KOPT-K1 (cell line): ENCODE measurements around the gene TOGARAM2.
A peak's percentile ranks its signal among the peaks of the same experiment; 100 is the strongest.

Source experiments
- H3K27ac ChIP-seq: fragments of 200-600 bp; sonication (generic); 2 replicates; pipeline ENCODE4 v1.5.1; 2016; ENCODE audit warnings: antibody characterized with exemption, mild to moderate bottlenecking, low read depth, low read length; ENCODE audit not compliant: poor library complexity, severe bottlenecking
- H3K36me3 ChIP-seq: fragments of 200-600 bp; sonication (generic); 2 replicates; pipeline ENCODE4 v1.5.1; 2017; ENCODE audit warnings: antibody characterized with exemption, mild to moderate bottlenecking, low read length, moderate library complexity; ENCODE audit not compliant: insufficient read depth
- H3K9me3 ChIP-seq: fragments of 200-600 bp; sonication (generic); 2 replicates; pipeline ENCODE4 v1.5.1; 2017; ENCODE audit warnings: antibody characterized with exemption, low read length, mild to moderate bottlenecking; ENCODE audit not compliant: insufficient read depth, poor library complexity, severe bottlenecking

Gene TOGARAM2

DNA sequence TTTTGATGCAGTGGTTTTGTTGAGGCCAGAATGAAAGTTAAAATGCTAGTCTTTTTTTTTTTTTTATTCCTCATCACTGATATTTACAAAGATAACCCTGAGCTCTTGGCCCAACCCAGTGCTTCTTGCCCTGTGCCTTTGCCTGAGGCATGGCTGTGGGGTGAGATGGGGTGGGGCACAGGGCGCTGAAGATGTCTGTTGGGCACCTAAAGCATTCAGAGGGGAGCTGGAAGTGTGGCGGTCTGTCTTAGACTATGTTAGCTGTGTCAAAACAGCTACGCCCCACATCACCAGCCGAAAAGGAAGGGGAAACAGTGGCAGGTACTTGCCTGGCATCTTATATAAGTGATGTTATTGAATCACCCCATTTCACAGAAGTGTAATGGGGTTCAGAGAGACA, 20.7 kb downstream of the TOGARAM2 start:
- H3K36me3 ChIP-seq: no peaks in the 10 kb centered on the region
- no peaks in the 10 kb centered on the region for H3K9me3 ChIP-seq
- H3K27ac ChIP-seq: peak overlapping the region; percentile 69

DNA sequence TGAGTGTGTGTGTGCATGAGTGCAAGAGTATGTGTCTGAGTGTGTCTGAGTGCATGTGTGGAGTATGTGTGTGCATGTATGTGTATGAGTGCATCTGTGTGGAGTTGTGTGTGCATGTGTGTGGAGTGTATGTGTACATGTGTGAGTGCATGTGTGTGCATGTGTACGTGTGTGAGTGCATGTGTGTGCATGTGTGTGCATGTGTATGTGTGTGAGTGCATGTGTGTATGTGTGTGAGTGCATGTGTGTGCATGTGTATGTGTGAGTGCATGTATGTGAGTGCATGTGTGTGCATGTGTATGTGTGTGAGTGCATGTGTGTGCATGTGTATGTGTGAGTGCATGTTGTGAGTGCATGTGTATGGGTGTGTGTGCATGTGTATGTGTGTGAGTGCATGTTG, 23.7 kb downstream of the TOGARAM2 start:
- no peaks in the 10 kb centered on the region for H3K36me3 ChIP-seq
- no peak overlapping the region for H3K27ac ChIP-seq
- no peaks in the 10 kb centered on the region for H3K9me3 ChIP-seq

GRCh38 chr2:29005331-29005730, 24.2 kb downstream of the TOGARAM2 start:
- H3K36me3 ChIP-seq: no peaks in the 10 kb centered on the region
- H3K27ac ChIP-seq: no peak overlapping the region
- H3K9me3 ChIP-seq: no peaks in the 10 kb centered on the region

DNA sequence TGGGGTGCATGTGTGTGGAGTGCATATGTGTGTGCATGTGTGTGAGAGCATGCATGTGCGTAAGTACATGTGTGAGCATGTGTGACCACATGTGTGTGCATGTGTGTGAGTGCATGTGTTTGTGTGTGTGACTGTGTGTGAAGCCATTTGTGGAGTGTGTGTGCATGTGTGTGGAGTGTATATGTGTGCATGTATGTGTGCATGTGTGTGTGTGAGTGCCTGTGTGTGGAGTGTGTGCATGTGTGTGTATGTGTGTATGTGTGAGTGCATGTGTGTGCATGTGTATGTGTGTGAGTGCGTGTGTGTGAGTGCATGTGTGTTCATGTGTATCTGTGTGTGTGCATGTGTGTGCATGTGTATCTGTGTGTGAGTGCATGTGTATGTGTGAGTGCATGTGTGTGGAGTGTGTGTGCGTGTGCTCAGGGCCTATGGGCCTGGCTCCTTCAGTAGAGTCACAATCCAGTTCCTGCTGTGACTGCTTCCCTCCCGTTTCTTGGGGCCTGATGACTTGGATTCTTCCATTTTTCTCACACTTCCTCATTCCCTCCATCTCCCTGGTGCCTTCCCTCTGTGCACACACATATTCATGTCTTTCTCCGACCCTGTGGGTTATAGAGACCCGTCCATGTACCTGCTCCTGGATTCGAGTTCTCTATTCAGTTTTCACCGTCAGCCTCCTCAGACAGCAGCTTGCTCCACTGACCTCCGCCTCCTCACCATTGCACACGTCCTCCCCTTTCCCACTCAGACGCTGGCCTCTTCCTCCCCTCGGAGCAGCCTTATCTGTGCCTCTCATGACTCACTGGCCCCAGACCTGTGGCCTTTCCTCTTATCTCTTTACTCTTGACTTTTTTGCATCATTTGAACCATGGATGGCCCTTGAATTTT, 25.2 kb downstream of the TOGARAM2 start:
- Histone ChIP-seq H3K9me3 (no peaks in the 10 kb centered on the region), H3K36me3 (no peaks in the 10 kb centered on the region), H3K27ac (no peak overlapping the region)

DNA sequence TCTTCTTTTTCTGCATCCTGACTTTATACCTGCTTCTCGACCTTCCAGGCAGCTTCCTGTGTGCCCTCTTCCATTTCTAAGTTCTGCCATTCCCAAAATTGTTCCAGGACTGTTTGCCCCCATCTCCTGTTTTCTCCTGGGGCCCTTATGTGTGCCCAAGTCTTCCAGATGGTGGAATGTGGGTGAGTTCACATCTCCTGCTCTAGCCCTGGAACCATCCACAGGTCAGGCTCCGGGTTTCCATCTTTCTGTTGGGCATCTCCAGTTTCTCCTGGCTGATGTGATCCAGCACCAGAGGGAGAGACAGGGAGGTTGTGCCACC, 25.8 kb downstream of the TOGARAM2 start:
- H3K36me3 ChIP-seq: no peaks in the 10 kb centered on the region
- H3K27ac ChIP-seq: no peak overlapping the region
- H3K9me3 ChIP-seq: no peaks in the 10 kb centered on the region

DNA sequence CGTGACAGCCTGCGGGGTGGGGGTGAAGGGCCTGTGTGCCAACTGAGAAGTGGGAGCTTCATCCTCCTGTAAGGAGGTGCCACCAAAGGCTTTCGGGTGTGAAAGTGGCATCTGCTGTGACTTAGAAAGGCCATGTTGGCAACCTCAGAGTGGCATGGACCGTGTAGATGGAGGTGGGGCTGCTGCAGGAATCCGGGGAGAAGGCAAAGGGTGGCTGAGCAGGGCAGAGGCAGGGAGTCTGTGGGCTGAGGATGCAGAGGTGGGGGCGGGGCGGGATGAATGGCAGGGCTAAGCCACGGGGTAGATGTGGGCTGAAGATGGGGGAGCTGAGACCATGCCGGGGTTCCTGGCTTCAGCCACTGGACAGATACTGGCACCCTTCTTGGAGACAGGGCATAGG, 28.2 kb downstream of the TOGARAM2 start:
- Histone ChIP-seq H3K36me3 (no peaks in the 10 kb centered on the region), H3K9me3 (no peaks in the 10 kb centered on the region), H3K27ac (peak overlapping the region; percentile 95)

GRCh38 chr2:29009711-29010677, 28.9 kb downstream of the TOGARAM2 start:
- Histone ChIP-seq H3K27ac (peak overlapping the region; percentile 95), H3K36me3 (no peaks in the 10 kb centered on the region), H3K9me3 (no peaks in the 10 kb centered on the region)

GRCh38 chr2:29010946-29011345, 29.8 kb downstream of the TOGARAM2 start:
- Histone ChIP-seq H3K27ac (peak overlapping the region; percentile 95), H3K36me3 (no peaks in the 10 kb centered on the region), H3K9me3 (no peaks in the 10 kb centered on the region)

DNA sequence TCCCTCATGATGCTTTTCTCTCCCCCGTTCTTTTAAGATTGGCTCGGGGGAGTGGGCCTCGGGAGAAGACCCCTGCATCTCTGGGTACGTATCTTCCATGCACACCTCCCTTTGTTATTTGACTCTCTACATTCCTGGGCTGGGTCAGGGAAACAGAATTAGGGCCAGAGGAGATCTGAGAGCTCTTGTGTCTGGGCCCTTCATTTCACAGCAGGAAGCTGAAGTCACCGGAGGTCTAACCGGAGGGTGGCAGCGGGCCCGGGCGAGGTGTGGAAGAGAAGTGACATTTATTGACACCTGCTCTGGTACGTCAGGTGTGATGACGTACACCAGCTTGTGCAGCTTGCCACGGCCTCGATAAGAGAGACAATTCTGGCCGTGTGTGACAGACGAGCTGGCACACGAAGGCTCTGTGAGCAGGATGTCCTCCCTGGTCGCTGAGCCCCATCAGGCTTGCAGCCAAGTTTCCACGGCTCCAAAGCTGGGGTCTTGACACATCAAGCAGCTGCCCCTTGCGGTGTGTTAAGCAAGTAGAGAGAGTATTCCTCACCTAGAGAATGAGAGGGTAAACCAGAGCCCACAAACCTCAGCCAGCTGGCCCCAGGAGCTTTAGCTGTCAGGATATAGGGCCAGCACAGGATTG, 30.4 kb downstream of the TOGARAM2 start:
- Histone ChIP-seq H3K27ac (peak overlapping the region; percentile 95), H3K36me3 (no peaks in the 10 kb centered on the region), H3K9me3 (no peaks in the 10 kb centered on the region)

DNA sequence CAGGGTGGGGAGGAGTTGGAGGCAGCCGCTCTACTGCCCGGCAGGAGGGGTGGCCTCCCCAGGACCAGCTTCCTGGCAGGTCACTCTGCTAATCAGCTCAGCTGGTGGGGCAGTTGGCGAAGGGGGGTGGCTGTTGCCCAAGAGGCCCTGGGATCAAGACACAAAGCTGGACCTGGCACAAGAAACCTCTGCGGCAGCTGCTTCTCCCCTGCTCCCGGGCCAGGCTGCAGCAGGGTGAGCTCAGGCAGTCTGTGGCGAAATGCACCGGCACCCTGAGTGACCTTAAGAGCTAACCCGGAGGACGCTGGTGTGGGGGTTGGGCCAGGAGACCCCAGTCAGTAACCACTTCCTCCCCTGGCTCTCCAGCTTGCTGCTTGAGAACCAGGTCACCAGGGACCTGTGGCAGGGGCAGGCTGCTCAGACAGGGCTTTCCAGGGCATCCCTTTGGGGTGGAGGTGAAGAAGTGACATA, 31.1 kb downstream of the TOGARAM2 start:
- no peaks in the 10 kb centered on the region for H3K9me3 ChIP-seq
- peak overlapping the region; percentile 95 for H3K27ac ChIP-seq
- H3K36me3 ChIP-seq: no peaks in the 10 kb centered on the region

DNA sequence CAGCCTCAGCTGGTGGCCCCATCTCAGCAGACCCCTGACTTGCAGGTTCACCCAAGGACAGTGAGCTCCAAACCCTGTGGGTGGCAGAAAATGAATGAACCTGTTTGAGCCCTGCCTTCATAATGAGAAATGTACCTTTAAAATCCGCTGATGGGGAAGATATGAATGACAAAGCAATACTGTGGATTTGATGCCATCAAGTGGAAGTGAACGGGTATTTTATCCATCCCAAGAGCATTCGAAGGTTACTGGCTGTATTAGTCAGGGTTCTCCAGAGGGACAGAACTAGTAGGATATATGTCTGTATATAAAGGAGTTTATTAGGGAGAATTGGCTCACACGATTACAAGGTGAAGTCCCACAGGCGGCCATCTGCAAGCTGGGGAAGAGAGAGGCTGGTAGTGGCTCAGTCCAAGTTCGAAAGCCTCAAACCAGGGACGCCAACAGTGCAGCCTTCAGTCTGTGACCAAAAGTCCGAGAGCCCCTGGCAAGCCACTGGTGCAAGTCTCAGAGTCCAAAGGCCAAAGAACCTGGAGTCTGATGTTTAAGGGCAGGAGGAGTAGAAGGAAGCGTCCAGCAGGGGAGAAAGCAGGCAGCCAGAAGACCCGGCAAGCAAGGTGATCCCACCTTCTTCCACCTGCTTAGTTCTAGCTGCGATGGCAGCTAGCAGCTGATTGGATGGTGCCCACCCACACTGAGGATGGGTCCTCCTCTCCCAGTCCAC, 32.1 kb downstream of the TOGARAM2 start:
- H3K9me3 ChIP-seq: no peaks in the 10 kb centered on the region

DNA sequence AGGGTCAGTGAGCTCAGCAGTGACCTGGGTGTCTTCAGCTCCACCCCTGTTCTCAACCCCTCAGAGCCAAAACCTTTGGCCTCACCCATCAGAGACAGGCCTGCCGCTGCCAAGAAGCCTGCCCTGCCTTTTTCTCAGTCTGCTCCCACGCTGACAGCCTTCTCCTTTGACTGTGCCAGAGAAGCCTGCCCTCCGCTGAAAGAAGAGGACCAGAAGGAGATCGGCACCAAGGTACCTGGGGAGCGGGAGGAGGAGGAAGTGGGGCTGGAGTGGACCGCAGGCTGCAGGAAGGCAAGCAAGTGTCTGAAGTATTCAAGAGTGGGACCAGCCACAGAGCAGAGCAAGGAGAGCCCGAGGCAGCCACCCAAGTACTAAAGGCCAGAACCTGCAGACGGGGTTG, 33.2 kb downstream of the TOGARAM2 start:
- Histone ChIP-seq H3K9me3 (no peaks in the 10 kb centered on the region), H3K27ac (peak overlapping the region; percentile 95), H3K36me3 (no peaks in the 10 kb centered on the region)

More for the DNA sequence above, 32.1 kb downstream of the TOGARAM2 start:
- Histone ChIP-seq H3K27ac (peak overlapping the region; percentile 95), H3K36me3 (no peaks in the 10 kb centered on the region)

GRCh38 chr2:29014811-29015421, 33.8 kb downstream of the TOGARAM2 start:
- no peaks in the 10 kb centered on the region for H3K9me3 ChIP-seq
- H3K27ac ChIP-seq: peak overlapping the region; percentile 95
- no peaks in the 10 kb centered on the region for H3K36me3 ChIP-seq
